CD4-positive, alpha-beta T cell treated with Interleukin-6 for 4 hours (primary cell): ENCODE results near the gene CCDC175.

Source experiments
- DNase-seq: peaks from one replicate; pipeline ENCODE4 v3.0.0-alpha.2; 2020; ENCODE audit warnings: mixed read lengths

CCDC175 gene

GRCh38 chr14:59576332-59577294 lies at the start of gene CCDC175:
Gene CCDC175 (minus strand): TSS chr14:59576812. CDS start chr14:59576775, 37 bp downstream.
- peak; percentile 88 for DNase-seq

- DNase-seq = no peak
These were observed 46.0 kb upstream of the CCDC175 start for GRCh38 chr14:59622631-59623030.

DNA sequence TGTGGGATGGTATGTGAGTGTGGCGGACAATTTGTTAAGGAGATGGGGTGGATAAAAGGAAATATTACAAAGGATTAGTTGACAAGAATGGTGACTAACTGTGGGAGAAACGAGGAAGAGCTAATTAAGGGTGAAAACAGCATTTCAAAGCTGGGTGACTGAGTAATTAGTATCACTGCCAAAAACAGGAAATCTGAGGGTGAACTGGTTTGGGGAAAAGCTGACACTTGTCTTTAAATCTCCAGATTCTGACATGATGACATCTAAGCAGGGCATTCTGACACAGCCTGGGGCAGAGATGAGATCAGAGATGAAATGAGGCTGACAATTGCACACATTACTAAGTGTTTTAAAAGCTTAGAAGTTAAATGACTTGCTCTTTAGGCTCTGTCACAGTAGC lies 42.4 kb upstream of the CCDC175 start:
- DNase-seq = no peak

DNA sequence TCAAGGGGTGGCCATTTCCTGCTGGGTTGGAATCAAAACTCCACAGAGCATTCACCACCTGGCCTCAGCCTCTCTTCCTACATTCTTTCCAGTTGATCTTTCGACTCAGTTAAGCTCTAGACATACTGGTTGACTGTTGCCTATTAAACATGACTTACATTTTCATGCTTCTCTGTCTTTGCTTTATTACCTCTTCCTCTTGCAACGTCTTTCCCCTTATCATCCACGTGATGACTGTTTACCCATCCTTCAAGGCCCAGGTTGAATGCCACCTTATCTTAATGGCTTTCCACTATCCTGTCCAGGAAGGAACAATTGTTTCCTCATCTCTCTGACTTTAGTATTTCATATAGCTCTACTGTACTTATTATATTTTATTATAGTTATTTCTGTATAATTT lies 24.4 kb upstream of the CCDC175 start:
- DNase-seq = no peak

- DNase-seq = no peak
These were observed 23.8 kb upstream of the CCDC175 start for GRCh38 chr14:59600211-59600945.

DNA sequence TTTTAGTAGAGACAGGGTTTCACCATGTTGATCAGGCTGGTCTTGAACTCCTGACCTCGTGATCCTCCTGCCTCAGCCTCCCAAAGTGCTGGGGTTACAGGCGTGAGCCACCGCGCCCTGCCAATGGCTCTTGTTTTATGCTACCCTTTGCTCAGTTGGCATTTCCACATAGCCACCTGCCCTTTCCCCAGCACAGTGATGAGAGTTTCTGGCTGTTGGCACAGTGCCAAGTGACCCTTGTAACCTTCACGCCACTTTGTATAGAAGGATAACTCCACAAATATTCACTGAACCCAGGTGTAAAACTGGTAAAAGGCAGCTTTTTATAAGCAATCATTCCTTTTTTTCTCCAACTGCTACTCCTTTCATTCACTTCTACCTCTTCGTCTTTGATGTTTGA lies 18.5 kb upstream of the CCDC175 start:
- DNase-seq = no peak

DNA sequence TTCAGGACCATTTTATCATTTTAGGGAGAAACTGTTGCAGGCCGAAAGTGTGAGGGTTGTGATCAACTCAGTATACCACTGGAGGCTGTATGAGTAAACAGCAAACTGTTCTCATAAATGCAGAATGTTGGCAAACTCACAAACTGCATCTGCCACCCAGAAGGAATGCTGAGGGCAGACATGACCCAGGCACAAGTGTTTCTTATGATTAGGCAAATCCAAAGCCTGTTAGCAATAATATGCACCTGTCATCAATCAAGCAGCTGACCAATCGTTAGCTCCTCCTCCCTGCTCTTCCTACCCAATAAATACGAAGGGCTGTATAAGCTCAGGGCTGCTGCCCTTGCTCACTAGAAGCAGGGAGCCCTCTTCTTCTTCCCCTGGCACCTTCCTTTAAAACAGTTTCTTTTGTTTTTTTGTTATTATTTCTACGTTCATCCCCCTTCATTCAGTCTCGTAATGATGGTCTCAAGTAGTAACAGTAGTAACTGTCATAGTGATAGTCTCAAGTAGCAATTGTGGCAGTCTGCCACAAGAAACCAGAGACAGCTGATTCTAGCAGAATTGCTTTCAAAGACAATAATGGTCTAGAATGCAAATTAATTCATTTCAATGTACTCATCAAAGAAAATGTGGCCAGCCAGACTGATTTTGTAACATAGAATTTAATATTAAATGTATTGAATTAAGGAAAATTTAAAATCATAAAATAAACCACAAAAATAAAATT lies 15.2 kb upstream of the CCDC175 start:
- DNase-seq = no peak

DNA sequence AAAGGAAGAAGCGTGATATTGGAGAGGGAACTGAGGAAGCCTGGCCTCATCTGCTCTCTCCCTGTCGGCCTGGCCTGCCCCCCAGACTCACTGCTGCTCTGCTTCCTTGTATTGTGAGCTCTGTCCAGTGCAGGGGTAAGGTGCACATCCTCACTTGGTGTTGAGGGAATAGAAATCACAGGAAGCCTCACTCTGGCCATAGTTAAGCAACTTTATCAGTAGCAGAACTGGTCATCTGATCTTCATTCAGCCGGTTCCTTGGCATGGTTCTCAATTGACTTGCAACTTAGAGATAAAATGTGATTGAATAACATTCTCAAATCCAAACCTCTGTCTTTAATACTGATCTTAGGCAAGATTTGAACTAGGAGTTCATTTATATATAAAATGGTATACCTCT lies 11.5 kb upstream of the CCDC175 start:
- DNase-seq = no peak

- DNase-seq = no peak
These were observed 9.4 kb upstream of the CCDC175 start for GRCh38 chr14:59585891-59586554.

- DNase-seq = no peak
These were observed 7.1 kb upstream of the CCDC175 start for GRCh38 chr14:59583755-59584154.

- DNase-seq = no peak
These were observed 6.4 kb upstream of the CCDC175 start for GRCh38 chr14:59582845-59583509.

DNA sequence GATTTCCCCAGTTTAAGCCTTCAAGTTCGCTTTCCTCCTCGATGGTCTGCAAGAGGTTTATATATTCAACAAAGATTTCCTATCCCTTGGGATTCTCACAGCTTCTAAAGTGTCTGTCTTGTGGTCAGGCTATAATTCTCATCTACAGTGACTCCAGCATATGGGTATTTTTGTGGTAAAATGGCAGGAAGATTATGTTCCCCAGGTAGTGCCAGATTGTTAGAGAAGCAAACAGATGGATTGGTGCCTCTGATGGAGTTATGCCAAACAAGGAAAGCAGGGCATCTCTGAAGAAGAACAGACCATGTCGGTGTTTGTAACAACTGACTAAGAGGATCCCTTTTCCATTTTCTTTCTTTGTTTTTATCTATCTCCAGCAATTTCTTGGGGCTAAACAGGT lies 5.5 kb upstream of the CCDC175 start:
- DNase-seq = no peak

- no peak for DNase-seq
These were observed 4.3 kb upstream of the CCDC175 start for GRCh38 chr14:59580911-59581310.

- DNase-seq = no peak
These were observed 6.5 kb downstream of the CCDC175 start for GRCh38 chr14:59570122-59570521.

DNA sequence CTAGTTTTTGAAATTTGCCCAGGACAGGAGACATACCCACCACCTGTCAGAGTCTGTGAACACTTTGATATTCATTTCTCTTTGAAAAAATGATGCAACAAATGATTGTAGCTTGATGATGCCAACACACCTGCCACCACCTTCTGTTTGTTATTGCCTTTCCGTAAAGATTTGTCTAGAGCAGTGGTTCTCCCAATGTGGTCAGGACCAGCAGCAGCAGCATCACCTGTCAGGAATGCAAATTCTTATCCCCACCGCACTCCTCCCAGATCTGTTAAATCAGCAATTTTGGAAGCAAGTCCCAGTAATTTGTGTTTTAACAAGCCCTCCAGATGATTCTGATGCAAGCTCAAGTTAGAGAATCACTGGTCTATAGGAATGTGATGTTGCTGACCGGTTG lies 9.9 kb downstream of the CCDC175 start:
- DNase-seq = no peak

DNA sequence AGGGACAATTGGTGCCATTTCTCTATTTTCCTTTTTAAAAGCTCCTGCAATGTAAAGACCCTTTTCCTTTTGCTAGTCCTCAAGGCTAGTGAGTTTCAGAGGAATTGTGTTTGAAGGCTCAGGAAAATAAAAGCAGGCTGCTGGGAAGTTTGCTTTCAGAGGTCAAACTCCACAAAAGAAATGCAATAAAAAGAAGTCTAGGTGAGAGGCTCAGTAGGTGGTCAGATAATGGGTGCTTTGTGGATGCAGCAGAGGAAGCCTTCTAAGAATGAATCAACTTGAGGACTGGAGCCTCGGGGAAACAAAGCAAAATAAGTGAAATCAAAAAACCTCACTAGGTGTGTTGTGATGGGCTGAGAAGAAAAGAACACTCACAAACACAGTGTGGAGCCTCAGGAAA lies 10.3 kb downstream of the CCDC175 start:
- DNase-seq = no peak

- DNase-seq = no peak
These were observed 11.5 kb downstream of the CCDC175 start for GRCh38 chr14:59565087-59565486.

DNA sequence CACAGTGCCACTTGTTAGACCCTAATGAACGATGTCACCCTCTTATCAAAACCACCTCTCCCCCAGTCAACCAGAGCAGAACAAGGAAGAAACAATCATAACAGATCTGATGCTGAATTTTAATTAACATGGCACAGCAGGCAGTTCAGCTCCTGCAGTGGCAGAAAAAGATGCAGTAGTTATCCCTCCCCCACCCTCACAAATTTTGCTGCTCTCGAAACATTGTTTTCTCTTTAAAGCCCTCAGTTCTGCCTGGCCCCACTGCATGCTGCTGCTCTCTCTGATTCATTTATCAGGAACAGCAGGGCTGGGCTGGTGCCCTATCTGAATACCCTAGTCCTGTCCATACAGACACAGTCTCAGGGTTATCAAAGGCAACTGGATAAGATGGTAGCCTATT lies 12.2 kb downstream of the CCDC175 start:
- DNase-seq = no peak

GRCh38 chr14:59547310-59547709 lies 29.3 kb downstream of the CCDC175 start:
- no peak for DNase-seq

DNA sequence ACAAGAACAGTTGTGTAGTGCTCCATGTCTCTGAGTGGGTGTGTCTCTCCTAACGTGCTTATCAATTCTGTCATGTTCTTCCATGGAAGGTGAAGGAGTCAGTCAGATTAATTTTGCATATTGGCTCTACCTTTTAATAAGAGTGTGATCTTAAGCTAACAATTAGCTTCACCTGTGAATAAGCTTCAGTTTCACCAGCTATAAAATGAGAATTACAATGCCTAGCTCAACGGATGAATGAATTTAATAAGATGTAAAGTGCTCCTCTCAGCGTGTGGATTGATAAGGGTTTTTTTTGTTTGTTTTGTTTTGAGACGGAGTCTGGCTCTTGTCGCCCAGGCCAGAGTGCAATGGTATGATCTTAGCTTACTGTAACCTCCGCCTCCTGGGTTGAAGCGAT lies 32.7 kb downstream of the CCDC175 start:
- DNase-seq = no peak

GRCh38 chr14:59541731-59542130 lies 34.9 kb downstream of the CCDC175 start:
- DNase-seq = no peak

DNA sequence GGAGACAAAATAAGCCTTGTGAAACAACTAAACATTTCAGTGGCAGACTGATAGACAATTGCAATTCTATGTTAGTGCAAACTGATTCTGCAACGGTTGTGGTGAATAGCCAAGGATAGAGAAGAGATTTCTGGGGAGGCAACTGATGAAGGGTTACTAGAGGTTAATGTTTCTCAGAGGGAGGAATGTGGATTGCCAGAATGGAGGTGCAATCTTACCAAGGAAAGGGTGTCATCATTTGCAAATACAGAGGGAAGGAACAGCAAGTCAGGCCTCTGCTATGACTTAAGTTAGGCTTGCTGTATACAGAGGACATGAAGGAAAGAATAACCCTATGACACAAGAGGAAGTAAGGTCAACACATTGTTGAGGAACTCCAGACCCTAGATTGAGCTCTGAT lies 35.8 kb downstream of the CCDC175 start:
- DNase-seq = no peak
